Astrocyte of the hippocampus (primary cell): ENCODE data around the gene COL19A1.
"Not testable (repeated sequence)": the region's sequence is repeated elsewhere in the genome, so short reads cannot be mapped to it uniquely, and the experiment has no call there.

Experiments used
- DNase-seq: peaks from one replicate; pipeline ENCODE4 v3.0.0; 2011; ENCODE audit warnings: low read depth, low spot score

COL19A1 gene

DNA sequence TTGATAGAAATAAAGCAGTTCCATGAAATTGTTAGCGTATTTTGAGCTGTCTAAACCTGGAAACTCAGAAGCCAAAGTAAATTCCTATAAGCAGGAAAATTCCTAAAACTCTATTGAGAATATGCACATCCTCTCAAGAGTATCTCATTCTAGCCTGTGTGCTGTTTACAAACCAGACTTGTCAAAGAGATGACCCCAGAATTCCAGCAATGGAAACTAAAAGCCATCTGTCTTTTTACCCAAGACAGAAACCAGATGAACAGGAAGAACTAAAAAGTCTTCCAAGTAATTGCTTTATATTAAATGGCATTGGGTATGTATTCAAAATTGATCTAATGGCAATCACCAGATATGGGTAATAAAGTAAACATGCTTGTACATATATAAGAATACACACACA, 92.6 kb downstream of the COL19A1 start:
- no peak for DNase-seq

DNA sequence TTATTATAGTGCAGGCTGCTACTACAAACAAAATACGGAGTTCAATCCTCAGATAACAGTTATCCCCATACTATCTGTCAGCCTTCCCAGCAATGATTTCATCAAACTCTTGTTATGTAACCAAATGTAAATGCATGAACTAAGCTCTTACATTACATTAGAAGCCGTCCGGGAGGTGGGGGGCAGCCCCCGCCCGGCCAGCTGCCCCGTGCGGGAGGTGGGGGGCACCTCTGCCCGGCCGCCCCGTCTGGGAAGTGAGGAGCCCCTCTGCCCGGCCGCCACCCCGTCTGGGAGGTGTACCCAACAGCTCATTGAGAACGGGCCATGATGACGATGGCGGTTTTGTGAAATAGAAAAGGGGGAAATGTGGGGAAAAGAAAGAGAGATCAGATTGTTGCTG, 99.6 kb downstream of the COL19A1 start:
- not testable (repeated sequence) for DNase-seq

DNA sequence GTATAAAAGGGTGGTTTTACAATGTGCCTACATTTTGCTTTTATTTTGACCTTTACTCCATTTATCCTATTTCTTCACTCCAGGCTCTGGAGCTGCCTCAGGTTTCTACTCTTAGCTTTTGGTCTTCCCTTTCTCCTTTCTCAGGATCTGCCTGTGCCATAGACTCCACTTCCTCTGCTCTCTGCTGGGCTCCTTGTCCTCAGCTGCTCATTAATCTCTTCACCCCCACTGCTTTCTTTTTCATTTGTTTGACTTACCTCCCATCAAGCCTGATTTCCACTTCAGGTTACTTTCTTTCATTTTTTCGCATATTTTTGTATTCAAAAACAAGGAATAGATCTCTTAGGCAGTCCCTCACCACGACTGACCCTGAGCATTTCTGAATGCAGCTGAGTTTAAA, 106.8 kb downstream of the COL19A1 start:
- no peak for DNase-seq

DNA sequence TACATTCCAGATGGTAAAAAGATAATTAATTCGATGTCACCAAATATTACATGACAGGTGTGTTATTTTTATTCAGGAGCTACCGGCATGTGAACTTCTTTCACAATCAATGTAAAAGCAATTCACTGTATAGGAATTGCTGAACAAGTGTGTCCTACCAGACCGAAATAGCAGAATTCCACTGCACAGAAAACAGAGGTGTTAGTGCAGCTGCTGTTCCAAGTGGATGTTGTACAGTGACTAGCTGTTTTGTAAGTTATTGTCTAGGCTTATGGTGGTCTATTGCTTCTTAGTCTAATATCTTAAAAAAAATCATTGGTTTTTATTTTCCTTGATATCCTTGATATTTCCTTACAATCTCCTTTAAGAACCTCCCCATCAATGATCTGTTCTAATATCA, 107.4 kb downstream of the COL19A1 start:
- no peak for DNase-seq

DNA sequence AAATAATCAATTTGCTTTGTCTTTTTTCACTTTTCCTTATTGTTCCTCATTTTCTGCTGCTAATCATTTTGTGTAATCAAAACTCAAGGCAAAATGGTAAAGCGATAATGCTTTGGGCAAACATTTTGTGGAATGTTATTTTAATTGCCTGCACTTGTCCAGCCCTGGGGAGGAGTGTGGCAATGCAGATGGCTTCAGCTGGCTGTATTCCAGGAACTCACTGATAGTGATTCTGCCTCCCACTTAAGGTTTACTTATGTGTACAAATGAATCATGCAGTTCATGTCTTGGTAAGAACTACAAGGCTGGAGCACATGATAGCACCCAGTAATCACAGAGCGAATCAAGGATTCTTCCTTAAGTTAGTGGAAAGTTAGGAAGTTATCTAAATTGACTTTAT, 107.8 kb downstream of the COL19A1 start:
- peak; percentile 13 for DNase-seq

DNA sequence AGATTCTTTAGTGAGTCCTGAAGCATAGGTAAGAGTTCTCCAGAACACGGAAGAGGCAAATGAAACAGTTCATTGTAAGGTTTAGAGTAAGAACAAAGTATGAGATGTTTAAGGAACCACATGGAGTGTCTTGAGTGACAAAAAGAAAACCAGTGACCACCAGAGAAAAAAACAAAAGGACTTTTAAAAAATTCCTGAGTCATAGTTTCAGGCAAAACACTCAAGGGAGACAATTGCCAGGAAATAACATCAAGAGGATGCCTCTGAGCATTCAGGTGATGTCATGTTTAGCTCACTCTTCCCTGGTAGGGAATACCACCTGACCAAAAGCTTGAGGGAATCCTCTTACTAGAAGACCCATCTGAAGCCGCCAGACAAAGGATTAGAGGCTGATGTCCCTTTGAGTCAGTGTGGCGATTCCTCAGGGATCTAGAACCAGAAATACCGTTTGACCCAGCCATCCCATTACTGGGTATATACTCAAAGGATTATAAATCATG, 110.3 kb downstream of the COL19A1 start:
- DNase-seq, result no peak

GRCh38 chr6:69980624-69981023, 114.3 kb downstream of the COL19A1 start:
- no peak for DNase-seq

- DNase-seq, result no peak
Measured at GRCh38 chr6:69984506-69984905, 118.2 kb downstream of the COL19A1 start.

DNA sequence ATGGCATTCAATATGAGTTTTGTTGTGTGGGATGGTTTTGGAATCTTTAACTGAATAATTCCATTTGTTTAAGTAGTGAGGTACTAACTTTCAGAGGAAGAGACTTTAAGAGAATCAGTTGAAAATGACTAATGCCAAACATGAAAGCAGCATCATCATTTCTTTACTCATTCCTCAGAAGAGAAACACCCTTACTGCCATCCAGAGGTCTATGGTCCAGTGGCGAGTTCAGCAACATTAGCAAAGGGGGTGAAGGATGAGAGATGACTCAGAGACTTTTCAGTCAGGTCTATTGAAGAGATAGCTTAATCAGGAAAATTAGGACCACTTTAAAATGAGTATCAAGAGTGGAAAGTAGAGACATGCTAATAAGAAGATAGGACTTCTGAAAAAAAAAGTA, 118.8 kb downstream of the COL19A1 start:
- DNase-seq, result no peak

GRCh38 chr6:69987550-69987949, 121.2 kb downstream of the COL19A1 start:
- DNase-seq, result no peak

GRCh38 chr6:69988458-69989126, 122.2 kb downstream of the COL19A1 start:
- no peak for DNase-seq

GRCh38 chr6:69994251-69994650, 127.9 kb downstream of the COL19A1 start:
- peak; percentile 10 for DNase-seq

DNA sequence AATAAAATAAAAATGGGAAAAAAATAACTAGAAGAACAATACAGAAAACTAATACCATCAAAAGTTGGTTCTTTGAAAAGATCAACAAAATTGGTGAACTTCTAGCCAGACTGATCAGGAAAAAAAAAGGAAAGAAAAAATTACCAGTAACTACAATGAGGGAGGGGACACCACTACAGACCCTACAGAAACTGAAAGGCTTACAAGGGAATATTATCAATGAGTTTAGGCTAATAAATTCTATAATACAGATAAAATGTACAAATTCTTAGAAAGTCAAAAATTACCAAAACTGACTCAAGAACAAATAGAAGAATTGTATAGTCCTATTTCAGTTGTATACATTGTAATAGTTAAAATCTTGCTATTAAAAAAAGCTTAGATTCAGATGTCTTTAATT, 141.8 kb downstream of the COL19A1 start:
- DNase-seq, result no peak

GRCh38 chr6:70010339-70010738, 144.0 kb downstream of the COL19A1 start:
- DNase-seq, result not testable (repeated sequence)

DNA sequence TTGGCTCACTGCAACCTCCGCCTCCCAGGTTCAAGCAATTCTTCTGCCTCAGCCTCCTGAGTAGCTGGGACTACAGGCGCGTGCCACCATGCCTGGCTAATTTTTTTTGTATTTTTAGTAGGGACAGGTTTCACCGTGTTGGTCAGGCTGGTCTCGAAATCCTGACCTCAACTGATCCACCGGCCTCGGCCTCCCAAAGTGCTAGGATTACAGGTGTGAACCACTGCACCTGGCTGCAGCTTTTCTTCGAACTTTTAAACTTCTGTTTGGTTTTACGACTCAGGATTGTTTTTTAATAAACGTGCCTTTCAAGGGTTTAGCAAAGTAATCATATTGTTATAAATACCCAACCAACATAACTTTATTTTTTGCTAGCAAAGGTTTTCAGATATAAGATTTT, 156.8 kb downstream of the COL19A1 start:
- not testable (repeated sequence) for DNase-seq

DNA sequence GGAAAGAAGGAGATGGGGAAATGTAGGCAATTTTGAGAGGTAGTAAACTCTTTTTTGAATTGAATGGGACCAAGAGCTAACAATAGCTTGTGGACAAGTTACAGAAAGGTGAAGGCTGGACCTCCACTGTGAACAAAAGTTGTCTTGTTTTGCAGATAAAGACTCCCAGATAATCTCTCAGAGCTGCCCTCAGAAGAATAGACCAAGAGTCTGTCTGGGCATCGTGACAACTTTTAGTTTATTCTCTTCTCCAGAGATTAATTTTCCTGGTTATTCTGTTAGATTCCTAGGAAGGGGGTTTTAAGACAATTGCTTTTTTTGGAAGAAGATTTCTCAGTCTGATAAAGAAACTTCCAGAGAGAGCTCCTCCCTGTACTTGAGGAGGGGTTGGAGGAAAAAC, 161.9 kb downstream of the COL19A1 start:
- no peak for DNase-seq

DNA sequence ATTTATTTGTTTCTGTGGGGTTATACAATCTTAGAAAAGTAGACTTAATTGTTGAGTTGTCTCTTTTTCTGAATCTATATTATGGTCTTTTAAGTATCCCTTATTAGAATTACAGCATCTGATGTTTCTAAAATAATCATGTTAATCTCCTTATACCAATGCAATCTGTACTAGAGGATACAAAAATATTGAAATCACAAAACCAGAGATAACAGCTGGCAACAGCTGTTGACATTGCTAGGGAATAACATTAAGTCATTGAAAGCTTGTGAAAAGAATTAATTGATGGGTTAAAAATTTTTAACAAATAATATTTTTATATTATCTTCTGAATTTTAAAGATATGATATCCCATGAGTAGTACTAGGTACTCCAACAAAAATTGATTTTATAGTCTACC, 162.6 kb downstream of the COL19A1 start:
- DNase-seq, result no peak

- DNase-seq, result no peak
Measured at GRCh38 chr6:70033781-70034180, 167.4 kb downstream of the COL19A1 start.

DNA sequence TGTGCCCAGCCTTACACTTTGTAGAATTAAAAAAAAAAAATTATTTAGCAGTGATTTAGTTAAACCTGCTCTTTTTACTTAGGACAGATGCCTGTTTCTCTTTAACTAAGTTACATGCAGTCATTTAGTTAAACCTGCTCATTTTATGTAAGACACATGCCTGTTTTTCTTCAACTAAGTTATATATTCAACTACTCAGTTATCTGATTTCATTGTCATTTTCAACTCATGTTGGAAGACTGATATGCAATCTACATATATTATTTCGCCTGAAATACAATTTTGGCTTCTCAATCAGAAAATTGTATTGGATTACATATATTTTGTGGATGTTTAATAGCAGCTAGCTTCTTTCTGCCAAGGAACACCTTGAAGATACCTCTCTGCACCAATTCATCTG, 171.1 kb downstream of the COL19A1 start:
- DNase-seq, result no peak

DNA sequence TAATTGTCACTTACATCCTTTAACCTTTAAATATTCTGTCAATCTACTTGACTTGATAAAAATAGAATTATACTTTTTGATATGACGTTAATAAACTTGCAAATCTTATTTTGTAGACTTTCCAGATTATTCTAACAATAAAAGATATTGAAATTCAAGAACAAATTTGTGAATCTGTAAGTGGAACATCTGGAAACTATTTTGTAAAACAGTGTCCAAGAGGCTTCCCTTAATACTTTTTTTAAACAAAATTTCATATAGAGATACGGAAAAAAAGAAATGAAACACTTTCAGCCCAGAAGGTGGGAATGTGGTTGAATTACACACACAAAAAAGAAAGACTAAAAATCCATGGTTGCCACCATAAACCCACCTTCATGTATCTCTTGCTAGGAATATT, 174.4 kb downstream of the COL19A1 start:
- no peak for DNase-seq

- DNase-seq, result no peak
Measured at GRCh38 chr6:70041411-70041810, 175.1 kb downstream of the COL19A1 start.

DNA sequence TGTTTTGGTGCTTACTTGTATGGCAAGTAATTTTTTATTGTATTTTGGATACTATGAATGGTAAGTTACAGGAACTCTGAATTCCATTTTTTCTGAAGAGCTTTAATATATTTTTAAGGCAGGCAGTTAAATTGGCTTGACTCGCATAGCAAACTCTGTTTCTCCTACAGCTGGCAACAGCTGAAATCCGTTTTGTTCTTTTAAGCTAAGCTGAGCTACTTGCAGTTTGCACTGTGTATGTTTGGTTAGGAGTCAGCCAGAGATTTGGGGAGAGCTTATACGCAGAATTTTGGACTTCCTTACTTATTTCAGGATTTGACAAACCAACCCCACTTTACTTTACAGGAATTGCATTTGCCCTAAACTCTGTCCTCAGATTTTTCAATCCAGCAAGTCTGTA, 179.1 kb downstream of the COL19A1 start:
- no peak for DNase-seq

DNA sequence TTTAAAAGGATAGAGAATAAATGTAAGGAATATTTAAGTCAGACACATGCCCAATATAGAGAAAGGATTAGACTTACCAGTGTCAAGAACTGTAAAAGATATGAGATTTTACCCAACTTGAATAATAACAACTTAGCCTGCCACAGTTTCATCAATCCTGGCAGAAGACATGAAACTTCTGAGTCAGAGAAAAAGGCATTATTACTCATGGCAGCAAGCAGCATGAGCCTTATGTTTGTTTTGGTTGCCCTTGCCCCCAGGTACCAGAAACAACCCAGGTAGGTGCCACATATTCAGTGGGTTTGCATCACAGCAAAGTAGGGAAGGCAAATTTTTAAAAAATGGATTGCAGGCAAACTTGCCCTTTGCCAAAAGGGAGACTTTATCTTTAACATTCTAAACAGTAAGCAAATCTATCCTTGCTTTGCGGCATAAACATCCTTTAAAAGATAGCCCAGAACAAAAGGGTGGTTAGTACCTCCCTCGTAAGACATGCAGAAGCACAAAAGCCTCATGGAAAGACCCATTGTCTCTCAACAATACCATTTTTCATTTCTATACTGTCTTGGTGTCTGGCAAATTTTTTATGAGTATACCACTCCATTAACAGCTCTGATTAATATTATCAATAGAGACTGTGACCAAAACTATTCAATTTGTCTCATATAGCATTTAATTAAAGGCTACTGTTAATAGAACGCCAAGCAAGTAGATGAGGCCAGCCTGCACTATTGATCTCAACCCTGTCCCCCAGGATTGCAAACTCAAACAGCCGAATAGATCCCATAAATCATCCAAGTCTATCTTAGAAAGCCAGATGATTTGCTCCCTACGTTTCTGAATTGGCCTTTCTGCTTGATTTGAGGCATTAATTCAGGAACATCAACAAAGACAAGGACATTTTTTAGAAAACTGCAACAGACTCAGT, 185.1 kb downstream of the COL19A1 start:
- DNase-seq, result no peak
